ES-I3 (cell line): ENCODE measurements around the gene LRRC74B.
"Not testable (repeated sequence)": the region's sequence is repeated elsewhere in the genome, so short reads cannot be mapped to it uniquely, and the experiment has no call there.

Experiments used
- H3K36me3 ChIP-seq: 2 replicates; pipeline ENCODE4 v1.6.1; 2013; ENCODE audit warnings: mild to moderate bottlenecking, low read length, control low read depth, moderate library complexity; ENCODE audit not compliant: insufficient read depth
- H3K4me1 ChIP-seq: 2 replicates; pipeline ENCODE4 v1.6.1; 2013; ENCODE audit warnings: mild to moderate bottlenecking, control low read depth, low read length; ENCODE audit not compliant: insufficient read depth
- H3K9ac ChIP-seq: 2 replicates; pipeline ENCODE4 v1.6.1; 2013; ENCODE audit warnings: low read depth, mild to moderate bottlenecking, low read length, moderate library complexity
- H3K9me3 ChIP-seq: 2 replicates; pipeline ENCODE4 v1.6.1; 2013; ENCODE audit warnings: mild to moderate bottlenecking, low read length, moderate library complexity; ENCODE audit not compliant: control insufficient read depth, insufficient read depth

Gene LRRC74B

DNA sequence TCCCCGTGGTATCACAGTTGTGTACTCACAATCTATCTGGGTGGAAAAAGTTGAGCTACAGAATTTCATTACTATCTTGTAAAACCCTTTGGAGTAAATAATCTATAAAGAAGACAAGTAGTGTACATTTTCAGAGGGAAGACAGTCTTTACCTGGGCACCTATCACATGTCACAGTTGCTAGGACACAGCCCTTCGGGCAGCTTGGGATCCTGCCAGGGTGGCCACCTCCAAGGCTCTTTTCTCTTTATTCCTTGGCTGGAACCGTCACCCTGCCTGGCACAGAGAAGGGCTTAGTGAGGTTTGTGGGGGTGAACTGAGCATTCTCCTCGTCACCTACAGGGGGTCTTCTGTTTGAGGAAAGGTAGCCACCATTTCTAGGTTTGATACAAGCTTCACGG is 23.6 kb downstream of the LRRC74B start:
- Histone ChIP-seq H3K9ac (no peak overlapping the region), H3K4me1 (no peaks in the 10 kb centered on the region), H3K36me3 (no peaks in the 10 kb centered on the region), H3K9me3 (no peaks in the 10 kb centered on the region; the same call in 1 of the 2 replicates)

DNA sequence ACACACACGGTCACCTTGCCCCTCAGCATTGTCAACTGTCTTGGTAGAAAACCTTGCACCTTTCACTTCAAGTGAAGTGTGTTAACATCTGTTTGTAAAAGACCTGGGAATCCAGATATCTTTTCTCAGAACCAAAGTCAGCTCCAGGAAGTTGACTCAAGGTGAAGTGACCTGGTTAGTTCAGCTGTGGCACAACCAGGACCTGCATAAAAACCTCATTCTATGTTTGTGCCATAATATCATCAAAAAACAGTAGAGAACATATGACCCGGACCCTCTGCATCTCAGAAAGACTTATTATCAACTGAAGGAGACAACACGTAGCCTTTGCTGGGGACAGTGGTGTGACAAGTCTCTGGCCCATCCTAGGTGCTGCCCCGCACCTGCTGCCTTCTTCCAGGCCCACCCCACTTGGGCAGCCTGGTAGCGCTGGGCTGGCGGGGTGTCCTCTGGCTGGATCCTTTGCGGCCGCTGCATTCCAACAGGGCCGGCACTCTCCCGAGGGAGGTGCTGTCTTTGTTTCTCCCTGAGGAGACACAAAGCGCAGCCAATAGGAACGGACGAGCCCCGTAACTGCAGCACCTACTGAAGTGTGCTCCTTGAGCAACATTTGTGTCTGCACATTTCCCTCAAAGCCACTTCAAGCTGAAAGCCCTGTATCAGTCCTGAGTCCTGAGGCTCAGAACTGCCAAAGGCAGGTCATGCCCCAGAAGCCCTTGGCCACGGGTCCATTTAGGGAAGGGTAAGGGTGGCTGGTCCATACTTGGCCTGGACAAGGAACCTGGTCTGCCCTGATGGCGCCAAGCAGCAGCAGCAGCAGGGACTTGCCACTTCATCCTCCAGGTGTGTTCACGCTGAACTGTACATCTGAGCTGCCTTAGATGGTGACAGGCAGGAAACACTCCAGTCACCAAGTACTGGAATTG is 25.2 kb downstream of the LRRC74B start:
- H3K4me1 ChIP-seq: no peaks in the 10 kb centered on the region
- H3K9ac ChIP-seq: no peak overlapping the region
- no peaks in the 10 kb centered on the region; the same call in 1 of the 2 replicates for H3K9me3 ChIP-seq
- no peaks in the 10 kb centered on the region for H3K36me3 ChIP-seq

DNA sequence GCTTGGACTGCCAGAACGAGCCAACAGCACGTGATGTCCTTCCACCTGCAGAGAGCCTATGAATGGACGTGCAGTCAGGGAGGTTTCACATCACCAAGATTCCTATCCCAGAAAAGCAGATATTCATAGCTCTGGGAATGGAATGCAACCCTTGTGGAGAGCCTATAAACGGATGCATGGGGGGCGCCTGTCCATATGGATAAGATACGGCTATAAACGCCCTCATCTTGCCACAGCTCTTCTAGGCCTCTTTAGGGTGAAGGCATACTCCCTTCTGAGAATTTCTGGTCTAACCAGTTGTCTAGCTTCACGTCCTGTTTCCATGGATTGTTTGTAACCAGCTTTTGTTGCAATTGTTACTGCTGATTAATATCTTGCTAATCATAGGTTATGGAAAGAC is 26.1 kb downstream of the LRRC74B start:
- H3K9ac ChIP-seq, H3K36me3 ChIP-seq, H3K9me3 ChIP-seq, H3K4me1 ChIP-seq: not testable (repeated sequence)

DNA sequence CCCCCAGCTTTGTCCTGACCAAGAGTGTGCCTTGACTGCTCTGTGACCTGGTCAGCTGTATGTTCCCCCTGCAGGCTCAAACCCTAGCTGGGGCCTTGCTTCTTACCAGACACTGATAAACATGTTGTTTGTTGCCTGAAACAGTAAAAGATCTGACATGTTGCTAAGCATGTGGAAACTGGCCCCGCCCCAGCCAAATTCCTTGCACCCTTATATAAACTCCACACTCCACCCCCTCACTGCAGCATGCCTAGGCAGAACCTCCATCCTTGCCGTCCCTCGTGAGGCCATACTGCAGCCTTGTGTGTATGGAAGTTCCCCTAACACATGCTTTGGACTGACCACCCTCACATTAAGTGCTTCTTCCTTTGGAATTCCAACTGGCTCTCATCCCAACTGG is 27.3 kb downstream of the LRRC74B start:
- Histone ChIP-seq H3K9ac (no peak overlapping the region), H3K4me1 (no peaks in the 10 kb centered on the region), H3K9me3 (no peaks in the 10 kb centered on the region; the same call in 1 of the 2 replicates), H3K36me3 (no peaks in the 10 kb centered on the region)

DNA sequence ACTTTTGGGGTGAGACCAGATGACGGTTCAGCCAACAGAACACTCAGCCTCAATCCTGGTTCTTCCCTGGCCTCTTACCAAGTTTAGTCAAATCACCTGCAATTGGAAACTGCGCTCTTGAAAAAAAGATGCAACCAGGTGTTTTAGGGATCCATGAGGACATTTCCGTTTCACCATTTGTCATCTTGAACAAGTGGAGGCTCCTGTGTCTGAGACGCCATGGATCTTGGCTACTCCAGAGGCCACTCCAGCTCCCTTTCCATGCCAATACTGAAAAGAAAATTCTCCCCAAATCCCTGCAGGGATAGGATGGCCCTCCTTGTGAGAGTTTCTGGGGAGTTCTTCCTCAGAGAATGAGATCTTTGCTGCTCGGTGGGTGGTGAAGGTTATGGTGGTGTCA is 27.7 kb downstream of the LRRC74B start:
- Histone ChIP-seq H3K4me1 (no peaks in the 10 kb centered on the region), H3K9me3 (no peaks in the 10 kb centered on the region; the same call in 1 of the 2 replicates), H3K36me3 (no peaks in the 10 kb centered on the region), H3K9ac (no peak overlapping the region)

DNA sequence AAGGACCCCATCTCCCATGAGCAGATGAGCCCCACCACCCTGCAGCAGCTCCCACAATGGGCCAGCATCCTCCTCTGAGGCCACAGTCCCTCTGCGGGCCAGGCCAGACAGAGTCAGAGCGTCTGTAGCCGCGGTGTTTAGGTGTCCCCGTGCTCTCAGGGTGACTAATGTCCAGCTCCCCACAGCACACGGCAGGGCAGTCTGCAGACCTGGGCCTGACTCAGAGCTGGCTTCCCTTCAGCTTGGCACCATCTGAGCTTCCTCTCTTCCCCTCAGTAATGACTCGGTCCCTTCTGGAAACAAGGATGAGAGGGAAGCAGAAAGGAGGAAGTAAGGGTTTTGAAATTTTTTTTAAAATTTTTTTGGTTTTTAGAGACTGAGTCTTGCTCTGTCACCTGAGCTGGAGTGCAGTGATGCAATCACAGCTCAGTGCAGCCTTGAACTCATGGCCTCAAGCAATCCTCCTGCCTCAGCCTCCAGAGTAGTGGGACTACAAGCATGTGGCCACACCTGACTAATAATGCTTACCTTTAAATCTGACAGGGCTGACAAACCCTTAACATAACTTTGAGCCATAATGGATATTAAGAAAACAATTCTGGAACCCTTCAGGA is 28.5 kb downstream of the LRRC74B start:
- Histone ChIP-seq H3K9ac (no peak overlapping the region), H3K9me3 (no peaks in the 10 kb centered on the region; the same call in 1 of the 2 replicates), H3K4me1 (no peaks in the 10 kb centered on the region), H3K36me3 (no peaks in the 10 kb centered on the region)

DNA sequence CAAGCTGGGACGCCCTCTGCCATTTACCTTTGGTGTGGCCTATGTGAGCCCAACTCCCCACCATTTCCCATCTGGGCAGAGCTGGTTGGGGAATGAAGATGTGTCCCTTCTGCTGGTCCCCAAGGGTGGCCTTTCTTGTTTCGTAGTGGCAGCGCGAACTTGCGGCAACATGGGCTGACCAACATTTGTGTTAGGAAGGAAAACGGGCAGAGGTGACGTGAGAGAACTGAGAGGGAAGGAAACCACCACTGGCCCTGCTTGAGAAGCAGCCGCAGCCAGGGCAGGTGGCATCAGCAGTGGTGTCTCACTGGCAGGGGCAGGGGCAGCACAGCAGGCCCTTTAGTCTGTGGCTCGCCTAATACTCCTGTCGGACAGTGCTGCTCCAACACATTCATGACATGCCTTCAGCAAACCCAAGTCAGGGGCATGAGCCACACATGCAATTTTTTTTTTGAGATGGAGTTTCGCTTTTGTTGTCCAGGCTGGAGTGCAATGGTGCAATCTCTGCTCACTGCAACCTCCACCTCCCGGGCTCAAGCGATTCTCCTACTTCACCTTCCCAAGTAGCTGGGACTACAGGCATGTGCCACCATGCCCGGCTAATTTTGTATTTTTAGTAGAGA is 29.9 kb downstream of the LRRC74B start:
- Histone ChIP-seq H3K36me3 (no peaks in the 10 kb centered on the region), H3K9ac (no peak overlapping the region), H3K9me3 (no peaks in the 10 kb centered on the region; the same call in 1 of the 2 replicates), H3K4me1 (no peaks in the 10 kb centered on the region)

DNA sequence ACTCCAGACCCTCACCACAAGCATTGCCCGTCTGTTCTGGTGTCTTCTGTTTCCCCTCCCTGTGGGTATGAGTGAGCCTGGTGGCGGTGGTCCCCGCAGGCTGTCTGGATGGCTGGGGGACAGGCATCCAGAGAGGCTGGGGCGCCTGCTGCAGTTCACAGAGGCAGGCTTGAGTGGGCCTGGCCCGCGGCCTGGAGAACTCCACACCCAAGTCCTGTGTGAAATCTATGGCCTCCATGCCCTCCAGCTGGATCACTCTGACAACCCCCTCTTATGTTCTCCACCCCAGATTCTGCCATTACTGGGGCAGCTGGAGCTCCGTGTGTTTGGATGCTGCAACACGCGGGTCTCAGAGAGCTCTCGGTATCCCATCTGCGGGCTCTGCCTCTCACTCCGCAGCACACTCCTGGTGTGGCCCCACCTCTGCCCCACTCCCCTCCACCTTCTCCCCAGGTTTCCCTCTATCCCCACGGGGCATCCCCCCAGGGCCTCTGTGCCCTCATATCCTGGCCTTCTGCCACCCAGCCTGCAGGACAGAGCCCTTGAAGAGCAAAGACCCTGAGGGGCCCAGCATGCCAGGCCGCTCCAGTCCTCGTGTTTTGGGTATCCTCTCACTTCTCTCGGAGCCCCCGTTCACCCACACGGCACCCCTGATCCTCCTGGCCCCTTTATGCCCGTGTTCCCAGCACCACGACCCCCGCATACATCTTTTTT is 31.3 kb downstream of the LRRC74B start:
- Histone ChIP-seq H3K36me3 (no peaks in the 10 kb centered on the region), H3K9ac (no peak overlapping the region), H3K4me1 (no peaks in the 10 kb centered on the region)

DNA sequence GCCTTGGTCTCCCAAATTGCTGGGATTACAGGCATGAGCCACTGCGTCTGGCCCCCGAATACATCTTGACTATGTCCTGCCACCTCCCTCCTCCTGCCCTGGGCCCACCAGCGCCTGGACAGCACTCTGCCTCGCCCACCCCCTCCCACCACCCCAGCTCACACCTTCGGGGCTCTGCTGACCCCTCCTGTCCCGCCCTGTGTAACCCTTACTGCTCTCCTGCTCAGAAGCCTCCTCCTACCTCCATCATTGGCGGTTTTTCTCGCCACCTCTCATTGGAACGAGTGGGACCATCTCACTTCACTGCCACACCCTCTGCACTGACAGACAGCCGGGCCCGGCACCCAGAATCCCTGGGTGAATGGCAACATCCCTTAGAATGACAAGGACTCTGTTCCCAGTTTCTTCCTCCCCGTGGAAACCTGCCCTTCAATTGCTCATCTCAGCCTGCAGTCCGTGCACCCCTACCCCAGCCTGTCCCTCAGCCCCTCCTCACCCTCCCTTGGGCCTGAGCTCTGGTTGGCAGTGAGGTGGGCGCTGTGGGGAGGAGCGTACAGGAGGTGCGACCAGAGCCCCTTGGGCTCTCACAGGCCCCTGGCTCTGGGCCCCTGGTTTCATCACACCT is 32.2 kb downstream of the LRRC74B start:
- no peaks in the 10 kb centered on the region for H3K4me1 ChIP-seq
- no peak overlapping the region for H3K9ac ChIP-seq
- H3K36me3 ChIP-seq: no peaks in the 10 kb centered on the region
- no peaks in the 10 kb centered on the region for H3K9me3 ChIP-seq

More for the DNA sequence above, 31.3 kb downstream of the LRRC74B start:
- H3K9me3 ChIP-seq: no peaks in the 10 kb centered on the region; the same call in 1 of the 2 replicates

DNA sequence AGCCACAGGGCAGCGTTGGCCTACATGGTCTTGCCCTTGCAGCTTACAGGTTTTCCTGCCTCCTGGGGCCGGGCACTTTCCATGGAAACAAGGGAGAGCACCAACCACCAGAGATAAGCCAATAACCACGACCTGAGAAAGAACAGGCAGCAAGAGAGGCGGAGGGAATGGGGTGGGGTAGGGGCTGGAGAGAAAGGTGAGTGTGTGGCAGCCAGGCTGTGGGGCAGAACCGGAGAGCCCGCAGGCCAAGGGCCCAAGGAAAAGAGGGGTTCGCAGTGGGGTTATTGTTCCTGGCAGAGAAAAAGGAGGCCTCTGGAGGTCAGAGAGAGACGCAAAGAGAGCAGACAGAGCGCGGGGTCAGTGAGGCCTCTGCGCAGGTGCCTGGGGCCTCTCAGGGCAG is 33.2 kb downstream of the LRRC74B start:
- Histone ChIP-seq H3K9ac (no peak overlapping the region), H3K4me1 (no peaks in the 10 kb centered on the region), H3K36me3 (no peaks in the 10 kb centered on the region), H3K9me3 (no peaks in the 10 kb centered on the region)

DNA sequence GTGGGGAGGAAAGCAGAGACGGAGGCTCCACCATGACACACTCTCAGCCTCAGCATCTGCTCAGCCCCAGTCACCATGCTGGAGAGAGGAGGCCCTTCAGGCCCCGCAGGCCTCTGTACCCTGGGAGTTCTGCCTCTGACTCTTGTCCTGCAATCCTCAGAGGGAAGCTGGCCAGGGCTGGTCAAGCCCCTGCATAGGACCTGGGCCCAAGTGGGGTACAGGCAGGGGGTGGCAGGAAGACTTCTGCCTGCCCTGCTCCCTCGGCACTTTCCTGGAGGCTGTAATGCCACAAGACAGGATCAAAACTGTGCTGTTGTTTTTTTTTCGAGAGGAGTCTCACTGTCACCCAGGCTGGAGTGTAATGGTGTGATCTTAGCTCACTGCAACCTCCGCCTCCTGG is 33.7 kb downstream of the LRRC74B start:
- Histone ChIP-seq H3K4me1 (no peaks in the 10 kb centered on the region), H3K36me3 (no peaks in the 10 kb centered on the region), H3K9me3 (no peaks in the 10 kb centered on the region), H3K9ac (no peak overlapping the region)

DNA sequence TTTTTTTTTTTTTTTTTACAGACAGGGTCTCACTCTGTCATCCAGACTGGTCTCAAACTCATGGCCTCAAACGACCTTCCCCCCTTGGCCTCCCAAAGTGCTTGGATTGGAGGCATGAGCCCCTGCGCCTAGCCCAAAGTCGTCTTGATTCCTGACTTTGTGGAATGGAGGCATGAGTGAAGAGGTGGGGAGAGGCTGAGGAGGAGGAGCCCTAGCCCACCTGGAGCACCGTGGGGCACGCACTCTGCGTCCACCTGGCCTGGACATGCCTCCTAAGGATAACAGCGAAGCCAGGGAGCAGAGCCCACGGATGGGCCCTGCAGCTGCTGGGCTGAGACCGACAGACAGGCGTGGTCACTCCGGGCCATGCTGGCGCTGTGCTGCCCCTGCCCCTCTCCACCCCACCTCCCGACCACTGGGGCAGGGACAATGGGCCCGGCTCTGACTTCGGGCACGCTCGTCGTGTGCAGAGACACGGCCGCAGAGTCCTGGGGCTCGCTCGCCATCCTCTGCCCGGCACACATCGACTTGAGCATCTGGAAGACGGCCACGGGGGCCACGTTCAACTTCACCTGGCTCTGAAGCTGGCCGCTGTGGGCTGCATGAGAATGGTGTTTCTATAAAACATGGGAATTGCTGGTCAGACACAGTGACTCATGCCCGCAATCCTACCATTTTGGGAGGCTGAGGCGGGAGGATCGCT is 34.8 kb downstream of the LRRC74B start:
- Histone ChIP-seq H3K9me3 (no peaks in the 10 kb centered on the region), H3K9ac (no peak overlapping the region)

DNA sequence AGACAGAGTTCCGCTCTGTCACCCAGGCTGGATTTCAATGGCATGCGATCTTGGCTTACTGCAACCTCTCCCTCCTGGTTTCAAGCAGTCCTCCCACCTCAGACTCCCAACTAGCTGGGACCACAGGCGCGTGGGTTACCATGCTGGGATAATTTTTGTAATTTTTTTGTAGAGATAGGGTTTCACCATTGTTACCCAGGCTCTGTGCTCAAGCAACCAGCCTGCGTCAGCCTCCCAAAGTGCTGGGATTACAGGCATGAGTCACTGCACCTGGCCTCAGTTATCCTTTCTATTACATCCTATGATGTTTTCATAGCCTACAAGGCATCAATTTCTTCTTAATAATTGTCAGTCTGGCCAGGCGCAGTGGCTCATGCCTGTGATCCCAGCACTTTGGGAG is 36.5 kb downstream of the LRRC74B start:
- no peaks in the 10 kb centered on the region for H3K9me3 ChIP-seq
- no peak overlapping the region for H3K9ac ChIP-seq
- no peaks in the 10 kb centered on the region for H3K36me3 ChIP-seq
- H3K4me1 ChIP-seq: no peaks in the 10 kb centered on the region

More for the DNA sequence above, 34.8 kb downstream of the LRRC74B start:
- no peaks in the 10 kb centered on the region for H3K4me1 ChIP-seq
- H3K36me3 ChIP-seq: no peaks in the 10 kb centered on the region
